Trophoblast cell (in vitro differentiated cells and primary cell): ENCODE measurements around the gene COX7B2.

Source experiments
- DNase-seq, 2 donors: peaks; one replicate each; pipeline ENCODE4 v3.0.0-alpha.2; 2016
- H2AFZ ChIP-seq: 2 replicates; pipeline ENCODE4 v1.6.1; 2013; ENCODE audit warnings: low read length, moderate library complexity, mild to moderate bottlenecking; ENCODE audit not compliant: insufficient read depth, poor library complexity
- H2AK5ac ChIP-seq: 2 replicates; pipeline ENCODE4 v1.6.1; 2013; ENCODE audit warnings: mild to moderate bottlenecking, low read length
- H2BK120ac ChIP-seq: 2 replicates; pipeline ENCODE4 v1.6.1; 2013; ENCODE audit warnings: low read length, mild to moderate bottlenecking, moderate library complexity; ENCODE audit not compliant: insufficient read depth, poor library complexity
- H2BK12ac ChIP-seq: 2 replicates; pipeline ENCODE4 v1.6.1; 2013; ENCODE audit warnings: mild to moderate bottlenecking, low read length, moderate library complexity
- H2BK5ac ChIP-seq: 2 replicates; pipeline ENCODE4 v1.6.1; 2013; ENCODE audit warnings: low read length, low read depth, moderate library complexity, mild to moderate bottlenecking; ENCODE audit not compliant: poor library complexity
- H3K14ac ChIP-seq: 2 replicates; pipeline ENCODE4 v1.6.1; 2013; ENCODE audit warnings: mild to moderate bottlenecking, low read length
- H3K18ac ChIP-seq: 2 replicates; pipeline ENCODE4 v1.6.1; 2013; ENCODE audit warnings: mild to moderate bottlenecking, low read length
- H3K23ac ChIP-seq: 2 replicates; pipeline ENCODE4 v1.6.1; 2013; ENCODE audit warnings: low read length
- H3K27ac ChIP-seq: 2 replicates; pipeline ENCODE4 v1.5.1; 2013; ENCODE audit warnings: low read depth, mild to moderate bottlenecking, inconsistent platforms, low read length, moderate library complexity
- H3K27me3 ChIP-seq: 2 replicates; pipeline ENCODE4 v1.6.1; 2013; ENCODE audit warnings: inconsistent platforms, mild to moderate bottlenecking, low read length, moderate library complexity; ENCODE audit not compliant: insufficient read depth
- H3K36me3 ChIP-seq, 2 experiments: 1 replicate in 1 of 2; 2 replicates in 1 of 2; pipeline ENCODE4 v1.6.1; 2013; ENCODE audit warnings: low read length in 2 of 2, mild to moderate bottlenecking in 2 of 2, moderate library complexity in 1 of 2; ENCODE audit not compliant: insufficient read depth in 2 of 2, control insufficient read depth in 1 of 2
- H3K4ac ChIP-seq: 2 replicates; pipeline ENCODE4 v1.6.1; 2013; ENCODE audit warnings: low read depth, mild to moderate bottlenecking, low read length, moderate library complexity
- H3K4me1 ChIP-seq, 2 experiments: 1 replicate in 1 of 2; 2 replicates in 1 of 2; pipeline ENCODE4 v1.6.1; 2013; ENCODE audit warnings: low read length in 2 of 2, mild to moderate bottlenecking in 2 of 2, moderate library complexity in 1 of 2; ENCODE audit not compliant: insufficient read depth in 2 of 2, control insufficient read depth in 1 of 2
- H3K4me2 ChIP-seq: 2 replicates; pipeline ENCODE4 v1.6.1; 2013; ENCODE audit warnings: inconsistent platforms, mild to moderate bottlenecking, low read length, moderate library complexity
- H3K4me3 ChIP-seq: 2 replicates; pipeline ENCODE4 v1.5.1; 2013; ENCODE audit warnings: mild to moderate bottlenecking, low read depth, low read length, inconsistent platforms
- H3K79me1 ChIP-seq: one replicate; pipeline ENCODE4 v1.6.1; 2013; ENCODE audit warnings: low read length
- H3K79me2 ChIP-seq: 2 replicates; pipeline ENCODE4 v1.6.1; 2013; ENCODE audit warnings: low read length, mild to moderate bottlenecking; ENCODE audit not compliant: control insufficient read depth, insufficient read depth, poor library complexity
- H3K9ac ChIP-seq: 2 replicates; pipeline ENCODE4 v1.6.1; 2013; ENCODE audit warnings: mild to moderate bottlenecking, low read length
- H3K9me3 ChIP-seq: 2 replicates; pipeline ENCODE4 v1.6.1; 2013; ENCODE audit warnings: low read depth, mild to moderate bottlenecking, control low read depth, inconsistent platforms, low read length; ENCODE audit not compliant: insufficient read depth
- H4K12ac ChIP-seq: 2 replicates; pipeline ENCODE4 v1.6.1; 2013; ENCODE audit warnings: low read depth, mild to moderate bottlenecking, low read length, moderate library complexity
- H4K8ac ChIP-seq: 2 replicates; pipeline ENCODE4 v1.6.1; 2013; ENCODE audit warnings: low read depth, mild to moderate bottlenecking, low read length, moderate library complexity
- H4K91ac ChIP-seq: one replicate; pipeline ENCODE4 v1.6.1; 2013; ENCODE audit warnings: low read depth, mild to moderate bottlenecking, low read length, moderate library complexity
- WGBS: extraction: QIAGEN DNeasy Blood & Tissue Kit; methylation state at CpG from one replicate; pipeline ENCODE4 v1.1.7; 2013; ENCODE audit warnings: missing lambda C conversion rate; ENCODE audit not compliant: insufficient read length, insufficient coverage; ENCODE audit errors: extremely low coverage; 5-methylcytosine and 5-hydroxymethylcytosine counted together

Gene COX7B2

GRCh38 chr4:46889410-46889809, 19.6 kb downstream of the COX7B2 start:
- no peak overlapping the region for H3K4me2 ChIP-seq
- no peaks in the 10 kb centered on the region for H3K36me3 ChIP-seq
- no peak overlapping the region for H3K27ac ChIP-seq
- no CpG with 5 or more reads among the region's 2 CpGs for WGBS
- no peak overlapping the region for H3K4ac ChIP-seq
- H3K14ac ChIP-seq: no peak overlapping the region
- H3K79me1 ChIP-seq: no peaks in the 10 kb centered on the region
- no peak overlapping the region for H4K91ac ChIP-seq
- no peak overlapping the region for H2BK5ac ChIP-seq
- H3K4me1 ChIP-seq: no peaks in the 10 kb centered on the region
- H2AFZ ChIP-seq: no peak overlapping the region
- H3K4me3 ChIP-seq: no peak overlapping the region
- no peaks in the 10 kb centered on the region for H3K79me2 ChIP-seq
- no peak overlapping the region for H2BK120ac ChIP-seq
- DNase-seq: no peak
- no peak overlapping the region for H3K9ac ChIP-seq
- H2BK12ac ChIP-seq: no peak overlapping the region
- H3K23ac ChIP-seq: no peak overlapping the region
- H3K9me3 ChIP-seq: no peaks in the 10 kb centered on the region
- no peak overlapping the region for H3K18ac ChIP-seq
- H4K8ac ChIP-seq: no peak overlapping the region
- H2AK5ac ChIP-seq: no peak overlapping the region
- H3K27me3 ChIP-seq: no peaks in the 10 kb centered on the region
- no peak overlapping the region for H4K12ac ChIP-seq

- H3K4me1 ChIP-seq: no peaks in the 10 kb centered on the region
- H3K36me3 ChIP-seq: no peaks in the 10 kb centered on the region
- no peaks in the 10 kb centered on the region for H3K79me2 ChIP-seq
- no peaks in the 10 kb centered on the region for H3K9me3 ChIP-seq
- no CpG with 5 or more reads among the region's 2 CpGs for WGBS
- no peak overlapping the region for H2BK120ac ChIP-seq
- H3K23ac ChIP-seq: no peak overlapping the region
- no peak overlapping the region for H3K14ac ChIP-seq
- H3K18ac ChIP-seq: no peak overlapping the region
- no peak overlapping the region for H2AK5ac ChIP-seq
- H2AFZ ChIP-seq: no peak overlapping the region
- no peak overlapping the region for H4K8ac ChIP-seq
- no peak overlapping the region for H3K4me3 ChIP-seq
- no peak overlapping the region for H4K12ac ChIP-seq
- peak in 1 of 2 donors; percentile 46 for DNase-seq
- no peaks in the 10 kb centered on the region for H3K79me1 ChIP-seq
- no peak overlapping the region for H4K91ac ChIP-seq
- no peaks in the 10 kb centered on the region for H3K27me3 ChIP-seq
- H3K27ac ChIP-seq: no peak overlapping the region
- no peak overlapping the region for H2BK5ac ChIP-seq
- no peak overlapping the region for H3K4ac ChIP-seq
- no peak overlapping the region for H2BK12ac ChIP-seq
- no peak overlapping the region for H3K9ac ChIP-seq
- no peak overlapping the region for H3K4me2 ChIP-seq
Measured at GRCh38 chr4:46886711-46887110, 22.3 kb downstream of the COX7B2 start.

- no CpG with 5 or more reads among the region's 3 CpGs for WGBS
- Histone ChIP-seq H2BK120ac (no peak overlapping the region), H3K18ac (no peak overlapping the region)
Measured at GRCh38 chr4:46878641-46879040, 30.4 kb downstream of the COX7B2 start.

DNA sequence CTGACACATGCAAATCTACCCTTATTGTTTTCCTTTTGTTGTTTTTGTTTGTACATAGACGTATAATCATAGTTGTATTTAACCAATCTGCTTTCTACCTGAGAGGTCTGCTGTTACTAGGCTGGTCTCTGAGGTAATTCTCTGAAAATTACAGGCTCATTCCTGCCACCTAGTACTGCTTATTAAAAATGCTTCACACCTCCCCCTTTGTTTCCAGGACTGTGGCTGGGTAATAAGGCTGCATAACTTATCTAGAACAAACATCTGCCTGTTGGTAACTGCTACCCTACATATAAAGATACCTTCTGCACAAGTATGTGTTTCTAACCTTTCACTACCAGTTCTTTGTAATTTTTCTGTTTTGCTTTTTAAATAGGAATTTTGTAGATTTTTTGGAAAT, 34.2 kb downstream of the COX7B2 start:
- Histone ChIP-seq H3K27ac (no peak overlapping the region), H2BK12ac (no peak overlapping the region), H3K79me2 (no peaks in the 10 kb centered on the region)

More at GRCh38 chr4:46878641-46879040, 30.4 kb downstream of the COX7B2 start:
- Histone ChIP-seq H2AK5ac (no peak overlapping the region), H3K36me3 (no peaks in the 10 kb centered on the region), H4K91ac (no peak overlapping the region), H3K27ac (no peak overlapping the region), H4K12ac (no peak overlapping the region), H3K4me3 (no peak overlapping the region), H2BK5ac (no peak overlapping the region), H3K4me1 (no peaks in the 10 kb centered on the region), H2AFZ (no peak overlapping the region), H3K27me3 (no peaks in the 10 kb centered on the region), H3K9me3 (no peaks in the 10 kb centered on the region), H3K4ac (no peak overlapping the region), H3K9ac (no peak overlapping the region), H3K14ac (no peak overlapping the region), H4K8ac (no peak overlapping the region), H3K79me1 (no peaks in the 10 kb centered on the region), H3K23ac (no peak overlapping the region), H3K79me2 (no peaks in the 10 kb centered on the region), H3K4me2 (no peak overlapping the region), H2BK12ac (no peak overlapping the region)
- DNase-seq: no peak

More for the DNA sequence above, 34.2 kb downstream of the COX7B2 start:
- Histone ChIP-seq H3K4me3 (no peak overlapping the region), H4K12ac (no peak overlapping the region), H3K36me3 (no peaks in the 10 kb centered on the region), H3K4me1 (no peaks in the 10 kb centered on the region), H3K18ac (no peak overlapping the region), H3K9ac (no peak overlapping the region), H3K14ac (no peak overlapping the region), H3K23ac (no peak overlapping the region), H3K27me3 (no peaks in the 10 kb centered on the region), H4K91ac (no peak overlapping the region), H2AFZ (no peak overlapping the region), H3K79me1 (no peaks in the 10 kb centered on the region), H3K9me3 (no peaks in the 10 kb centered on the region), H2AK5ac (no peak overlapping the region), H4K8ac (no peak overlapping the region), H3K4ac (no peak overlapping the region), H2BK5ac (no peak overlapping the region), H3K4me2 (no peak overlapping the region), H2BK120ac (no peak overlapping the region)
- no peak for DNase-seq
- WGBS: no CpG with 5 or more reads among the region's 1 CpG
